Neural cell (in vitro differentiated cells): Measurements from ENCODE around the gene KRTAP4-8. TPM values are rescaled to one million over a fixed set of nuclear protein-coding genes. Genes with fewer than 3 reads are reported as not detected.

Experiments used
- H2AFZ ChIP-seq: fragments of 200-600, 300-800 bp; sonication (generic), shearing (Covaris generic); 2 replicates; pipeline ENCODE4 v1.6.0; 2014; ENCODE audit warnings: low read depth, mild to moderate bottlenecking, antibody characterized with exemption, low read length, moderate library complexity
- H3F3A ChIP-seq: fragments of 200-600 bp; shearing (Covaris generic); 2 replicates; pipeline ENCODE4 v1.6.1; 2016; ENCODE audit warnings: mild to moderate bottlenecking, moderate library complexity, mixed read lengths, antibody characterized with exemption, low read length; ENCODE audit not compliant: insufficient read depth, poor library complexity, severe bottlenecking
- H3K27ac ChIP-seq: fragments of 200-600, 300-800 bp; sonication (generic), shearing (Covaris generic); 2 replicates; pipeline ENCODE4 v1.5.1; 2014; ENCODE audit warnings: mild to moderate bottlenecking, low read length, moderate library complexity
- H3K27me3 ChIP-seq: fragments of 300-800, 200-600 bp; sonication (generic), shearing (Covaris generic); 2 replicates; pipeline ENCODE4 v1.6.0; 2014; ENCODE audit warnings: mild to moderate bottlenecking, low read depth, low read length, moderate library complexity; ENCODE audit not compliant: insufficient read depth
- H3K36me3 ChIP-seq: fragments of 300-800, 200-600 bp; sonication (generic), shearing (Covaris generic); 2 replicates; pipeline ENCODE4 v1.5.1; 2014; ENCODE audit warnings: mild to moderate bottlenecking, antibody characterized with exemption, low read length, moderate library complexity; ENCODE audit not compliant: insufficient read depth
- H3K4me2 ChIP-seq: fragments of 300-800, 200-600 bp; sonication (generic), shearing (Covaris generic); 2 replicates; pipeline ENCODE4 v1.6.0; 2014; ENCODE audit warnings: mild to moderate bottlenecking, low read length
- H3K4me3 ChIP-seq: fragments of 300-800, 200-600 bp; sonication (generic), shearing (Covaris generic); 2 replicates; pipeline ENCODE4 v1.5.1; 2014; ENCODE audit warnings: mild to moderate bottlenecking, low read length, moderate library complexity
- H3K79me2 ChIP-seq: fragments of 200-600 bp; shearing (Covaris generic); replicated peaks from 2 replicates; pipeline ENCODE4 v1.6.0; 2014; ENCODE audit warnings: mild to moderate bottlenecking, low read length, moderate library complexity; ENCODE audit not compliant: insufficient read depth
- H3K9ac ChIP-seq: fragments of 300-800, 200-600 bp; sonication (generic), shearing (Covaris generic); 2 replicates; pipeline ENCODE4 v1.6.1; 2016; ENCODE audit warnings: mild to moderate bottlenecking, low read length, mixed read lengths
- H3K9me2 ChIP-seq: fragments of 200-600 bp; shearing (Covaris generic); 2 replicates; pipeline ENCODE4 v1.6.1; 2016; ENCODE audit warnings: mild to moderate bottlenecking, low read length, mixed read lengths; ENCODE audit not compliant: insufficient read depth
- H3K9me3 ChIP-seq: fragments of 200-600, 300-800 bp; sonication (generic), shearing (Covaris generic); 2 replicates; pipeline ENCODE4 v1.6.1; 2016; ENCODE audit warnings: mild to moderate bottlenecking, mixed run types, low read length, moderate library complexity, mixed read lengths
- H4K20me1 ChIP-seq: fragments of 200-600 bp; shearing (Covaris generic); 2 replicates; pipeline ENCODE4 v1.6.1; 2016; ENCODE audit warnings: mild to moderate bottlenecking, mixed run types; ENCODE audit not compliant: insufficient read depth
- CTCF ChIP-seq: fragments of 450-650 bp; IDR thresholded peaks from 2 replicates; pipeline ENCODE4 v1.5.1; 2014; ENCODE audit warnings: antibody characterized with exemption, mild to moderate bottlenecking, moderate library complexity; ENCODE audit not compliant: poor library complexity, severe bottlenecking
- EP300 ChIP-seq: fragments of 450-650 bp; conservative IDR thresholded peaks from 2 replicates; pipeline ENCODE4 v1.6.1; 2014; ENCODE audit warnings: antibody characterized with exemption, mild to moderate bottlenecking, moderate library complexity; ENCODE audit not compliant: poor library complexity, severe bottlenecking
- EZH2 ChIP-seq: fragments of 200-600, 300-800 bp; shearing (Covaris generic), sonication (generic); IDR thresholded peaks from 2 replicates; pipeline ENCODE4 v1.6.1; 2014; ENCODE audit warnings: antibody characterized with exemption, low read length, borderline replicate concordance, mild to moderate bottlenecking; ENCODE audit not compliant: insufficient read depth, poor library complexity, severe bottlenecking
- MXI1 ChIP-seq: fragments of 450-650 bp; conservative IDR thresholded peaks from 2 replicates; pipeline ENCODE4 v1.6.1; 2014; ENCODE audit warnings: antibody characterized with exemption, mild to moderate bottlenecking; ENCODE audit not compliant: poor library complexity, severe bottlenecking
- POLR2AphosphoS5 ChIP-seq: IDR thresholded peaks from 2 replicates; pipeline ENCODE4 v1.6.1; 2012
- RAD21 ChIP-seq: fragments of 450-650 bp; conservative IDR thresholded peaks from 2 replicates; pipeline ENCODE4 v1.6.1; 2014; ENCODE audit warnings: antibody characterized with exemption, mild to moderate bottlenecking, moderate library complexity
- REST ChIP-seq: IDR thresholded peaks from 2 replicates; pipeline ENCODE4 v1.6.1; 2012; ENCODE audit warnings: borderline replicate concordance
- SMC3 ChIP-seq: fragments of 450-650 bp; conservative IDR thresholded peaks from 2 replicates; pipeline ENCODE4 v1.6.1; 2014; ENCODE audit warnings: antibody characterized with exemption, mild to moderate bottlenecking, moderate library complexity; ENCODE audit not compliant: poor library complexity
- TAF1 ChIP-seq: IDR thresholded peaks from 2 replicates; pipeline ENCODE4 v1.6.1; 2012; ENCODE audit warnings: low read depth
- polyA plus RNA-seq: library from polyadenylated mRNA; depleted of rRNA; stranded (reverse); fragments of >200 nt; gene quantifications from 2 replicates; pipeline ENCODE4 v1.2.3, GENCODE V29; 2014

Gene KRTAP4-8
- polyA plus RNA-seq, 1 donor from 2014 or later = not detected

GRCh38 chr17:41073676-41074075, 24.3 kb downstream of the KRTAP4-8 start:
- H3K36me3 ChIP-seq = no peaks in the 10 kb centered on the region
- H3K9ac ChIP-seq = no peak overlapping the region
- no peak overlapping the region for H3K4me2 ChIP-seq
- peak overlapping the region; percentile 53 for H3K27ac ChIP-seq
- H2AFZ ChIP-seq = no peak overlapping the region
- no peaks in the 10 kb centered on the region for H3K9me3 ChIP-seq
- no peaks in the 10 kb centered on the region for H3F3A ChIP-seq
- no peak overlapping the region for H3K4me3 ChIP-seq
- H3K27me3 ChIP-seq = no peaks in the 10 kb centered on the region
- TF ChIP-seq TAF1 (no peak), POLR2AphosphoS5 (no peak), EP300 (no peak), CTCF (no peak), REST (no peak), MXI1 (no peak), EZH2 (no peak), RAD21 (no peak), SMC3 (no peak)
- H3K9me2 ChIP-seq = no peaks in the 10 kb centered on the region
- no peaks in the 10 kb centered on the region for H4K20me1 ChIP-seq
- H3K79me2 ChIP-seq = no peaks in the 10 kb centered on the region

GRCh38 chr17:41071606-41072360, 26.2 kb downstream of the KRTAP4-8 start:
- Histone ChIP-seq H3K9me3 (no peaks in the 10 kb centered on the region), H4K20me1 (no peaks in the 10 kb centered on the region), H3K4me3 (no peak overlapping the region), H3K27me3 (no peaks in the 10 kb centered on the region), H3K4me2 (no peak overlapping the region), H3K79me2 (no peaks in the 10 kb centered on the region), H3K9me2 (no peaks in the 10 kb centered on the region), H3F3A (no peaks in the 10 kb centered on the region), H3K36me3 (no peaks in the 10 kb centered on the region), H3K27ac (no peak overlapping the region), H2AFZ (no peak overlapping the region), H3K9ac (no peak overlapping the region)
- no peak for TF ChIP-seq RAD21
- no peak for TF ChIP-seq MXI1
- TF ChIP-seq POLR2AphosphoS5 = no peak
- TF ChIP-seq EZH2 = no peak
- TF ChIP-seq SMC3 = no peak
- TF ChIP-seq REST = no peak
- no peak for TF ChIP-seq TAF1
- no peak for TF ChIP-seq CTCF
- TF ChIP-seq EP300 = no peak
